BJ (cell line): ENCODE results near the gene EFNA4. TPM values are rescaled to one million over a fixed set of nuclear protein-coding genes. Genes with fewer than 3 reads are reported as not detected.

Source experiments
- CTCF ChIA-PET: fragments of 350-600 bp; formaldehyde crosslinking; extraction: SDS; loops from one replicate; lab custom pipeline; 2021; ENCODE audit warnings: antibody characterized with exemption, inconsistent platforms; lab: Yijun Ruan, JAX
- POLR2A ChIA-PET: fragments of 300-600 bp; sonication (Branson Sonifier 250); formaldehyde crosslinking; extraction: SDS; loops from one replicate; lab custom pipeline; 2021; ENCODE audit warnings: antibody characterized with exemption; lab: Charles Lee
- DNase-seq: peaks from one replicate; pipeline ENCODE4 v3.0.0-alpha.2; 2011; ENCODE audit warnings: low read depth
- H3K27me3 ChIP-seq: 2 replicates; pipeline ENCODE4 v1.6.0; 2011; ENCODE audit warnings: low read length; ENCODE audit not compliant: control insufficient read depth, insufficient read depth
- H3K36me3 ChIP-seq: 2 replicates; pipeline ENCODE4 v1.5.1; 2011; ENCODE audit warnings: low read length; ENCODE audit not compliant: control insufficient read depth, insufficient read depth
- H3K4me3 ChIP-seq: 2 replicates; pipeline ENCODE4 v1.5.1; 2011; ENCODE audit warnings: low read depth, mild to moderate bottlenecking, control low read depth, low read length
- polyA plus RNA-seq: library from polyadenylated mRNA; depleted of rRNA; stranded (reverse); fragments of >200 nt; gene quantifications from 2 replicates; pipeline ENCODE4 v1.2.3, GENCODE V29; 2011
- TF ChIP-seq, protein P1 (sequence below): IDR thresholded peaks from 2 replicates; pipeline ENCODE4 v1.5.1; 2011; ENCODE audit warnings: low read depth, mild to moderate bottlenecking, control low read depth, inconsistent platforms, low read length, moderate library complexity; ENCODE audit not compliant: insufficient read depth

EFNA4 gene
- polyA plus RNA-seq, 1 experiment, result 12.4 TPM

DNA sequence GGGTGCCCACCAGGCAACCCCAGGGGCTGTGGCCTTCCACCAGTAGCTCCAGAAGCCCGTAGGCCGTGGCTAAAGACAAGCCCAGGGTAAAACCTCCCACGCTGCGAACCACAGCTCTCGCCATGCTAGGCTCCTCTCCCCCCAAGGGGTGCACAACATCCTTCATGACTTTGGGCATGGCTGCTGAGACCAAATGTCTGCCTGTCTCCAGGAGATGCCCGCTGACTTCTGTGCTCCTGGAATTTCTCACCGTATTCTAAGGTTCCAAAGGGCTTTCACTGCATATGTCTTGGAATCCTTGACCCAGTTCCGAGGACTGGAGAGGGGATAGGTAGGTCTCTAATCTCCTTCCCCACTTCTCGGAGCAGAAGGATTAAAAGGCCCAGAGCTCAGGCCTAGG lies 30.0 kb upstream of the EFNA4 start, which contains the start of the genes DCST1 and DCST2:
Gene DCST1 (plus strand): TSS at position 301 of the 400 bp plus-strand sequence. CDS start 213 bp downstream, outside the sequence.
Gene DCST2 (minus strand): TSS at position 258 of the 400 bp plus-strand sequence. CDS start 80 bp downstream, at position 178.
- ChIA-PET CTCF (interaction anchor here (2.2 to 6.9 kb wide), 3 partner anchors 11 to 18 kb away, joined by 7 to 31 read pairs (median 11); partner anchors contain the start of gene ADAM15), POLR2A (no interaction called here)
- DNase-seq, result no peak

DNA sequence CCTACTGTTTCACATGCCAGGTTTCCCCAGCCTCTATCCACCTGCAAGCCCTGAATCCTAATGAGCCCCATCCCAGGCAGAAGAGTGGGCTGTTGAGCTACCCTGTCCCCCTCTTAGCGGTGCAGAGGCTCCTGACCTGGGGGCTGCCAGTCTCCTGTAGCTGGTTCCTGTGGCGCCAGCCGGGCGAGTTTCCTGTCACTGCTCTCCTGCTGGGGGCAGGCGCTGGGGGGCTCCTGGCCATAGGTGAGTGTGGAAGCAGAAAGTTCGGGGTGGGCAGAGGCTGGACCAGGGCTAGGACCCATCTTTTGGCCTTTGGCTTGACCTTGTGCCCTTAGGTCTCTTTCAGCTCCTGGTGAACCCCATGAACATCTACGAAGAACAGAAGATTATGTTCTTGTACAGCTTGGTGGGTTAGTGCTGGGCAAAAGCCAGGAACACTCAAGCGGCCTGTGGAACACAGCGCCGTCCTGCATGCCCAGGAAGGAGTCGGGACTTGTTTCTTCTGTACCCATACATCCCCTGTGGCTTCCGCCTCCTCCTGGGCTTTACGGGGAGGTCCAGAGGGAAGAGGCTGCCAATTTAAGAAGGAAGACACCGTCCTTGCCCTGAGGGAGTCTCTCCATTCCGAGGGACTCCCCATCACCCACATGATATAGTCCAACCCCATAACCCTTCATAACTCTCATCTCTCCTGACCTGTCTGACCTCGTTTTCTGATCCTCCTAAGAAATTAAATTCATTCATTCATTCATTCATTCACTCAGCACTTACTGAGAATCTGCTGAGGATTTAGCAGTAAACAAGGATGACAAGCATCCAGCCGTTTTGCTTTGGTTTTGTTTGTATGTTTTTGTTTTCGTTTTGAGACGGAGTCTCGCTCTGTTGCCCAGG lies 29.0 kb upstream of the EFNA4 start:
- TF ChIP-seq, protein P1, sequence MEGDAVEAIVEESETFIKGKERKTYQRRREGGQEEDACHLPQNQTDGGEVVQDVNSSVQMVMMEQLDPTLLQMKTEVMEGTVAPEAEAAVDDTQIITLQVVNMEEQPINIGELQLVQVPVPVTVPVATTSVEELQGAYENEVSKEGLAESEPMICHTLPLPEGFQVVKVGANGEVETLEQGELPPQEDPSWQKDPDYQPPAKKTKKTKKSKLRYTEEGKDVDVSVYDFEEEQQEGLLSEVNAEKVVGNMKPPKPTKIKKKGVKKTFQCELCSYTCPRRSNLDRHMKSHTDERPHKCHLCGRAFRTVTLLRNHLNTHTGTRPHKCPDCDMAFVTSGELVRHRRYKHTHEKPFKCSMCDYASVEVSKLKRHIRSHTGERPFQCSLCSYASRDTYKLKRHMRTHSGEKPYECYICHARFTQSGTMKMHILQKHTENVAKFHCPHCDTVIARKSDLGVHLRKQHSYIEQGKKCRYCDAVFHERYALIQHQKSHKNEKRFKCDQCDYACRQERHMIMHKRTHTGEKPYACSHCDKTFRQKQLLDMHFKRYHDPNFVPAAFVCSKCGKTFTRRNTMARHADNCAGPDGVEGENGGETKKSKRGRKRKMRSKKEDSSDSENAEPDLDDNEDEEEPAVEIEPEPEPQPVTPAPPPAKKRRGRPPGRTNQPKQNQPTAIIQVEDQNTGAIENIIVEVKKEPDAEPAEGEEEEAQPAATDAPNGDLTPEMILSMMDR, result no peak
- DNase-seq, result no peak
- ChIA-PET CTCF (interaction anchor here (2.6 to 6.9 kb wide), 2 partner anchors 10 to 17 kb away, joined by 7 to 31 read pairs; partner anchors contain the start of gene ADAM15), POLR2A (no interaction called here)
- peaks cover 6% of the 10 kb centered on the region for H3K27me3 ChIP-seq
- no peaks in the 10 kb centered on the region for H3K36me3 ChIP-seq
- no peak overlapping the region for H3K4me3 ChIP-seq

More for the DNA sequence above, 30.0 kb upstream of the EFNA4 start, which contains the start of the genes DCST1 and DCST2:
- TF ChIP-seq, protein P1, result no peak
- Histone ChIP-seq H3K27me3 (peaks cover 6% of the 10 kb centered on the region), H3K4me3 (no peak within 1 kb of the TSS), H3K36me3 (no peaks in the 10 kb centered on the region)

GRCh38 chr1:155035936-155036335 lies 27.6 kb upstream of the EFNA4 start:
- CTCF ChIA-PET, result interaction anchor here (6.9 kb wide), 1 partner anchor 9 kb away, joined by 31 read pairs; no protein-coding TSS in a partner anchor

GRCh38 chr1:155037043-155037442 lies 26.5 kb upstream of the EFNA4 start:
- no peak for DNase-seq
- Histone ChIP-seq H3K4me3 (no peak overlapping the region), H3K36me3 (no peaks in the 10 kb centered on the region), H3K27me3 (peaks cover 6% of the 10 kb centered on the region)
- TF ChIP-seq, protein P1, result no peak
- ChIA-PET POLR2A (no interaction called here), CTCF (interaction anchor here (1.0 to 11.9 kb wide), 2 partner anchors 14 to 22 kb away, joined by 4 to 168 read pairs; partner anchors contain the start of genes ADAM15 and EFNA4)

More at GRCh38 chr1:155035936-155036335, 27.6 kb upstream of the EFNA4 start:
- Histone ChIP-seq H3K36me3 (no peaks in the 10 kb centered on the region), H3K4me3 (no peak overlapping the region), H3K27me3 (peaks cover 6% of the 10 kb centered on the region)
- TF ChIP-seq, protein P1, result no peak
- no peak for DNase-seq
- POLR2A ChIA-PET, result no interaction called here
